ENCODE measurements around the gene NRN1.
"Not testable (repeated sequence)": the region's sequence is repeated elsewhere in the genome, so short reads cannot be mapped to it uniquely, and the experiment has no call there.

The NRN1 gene, protein sequence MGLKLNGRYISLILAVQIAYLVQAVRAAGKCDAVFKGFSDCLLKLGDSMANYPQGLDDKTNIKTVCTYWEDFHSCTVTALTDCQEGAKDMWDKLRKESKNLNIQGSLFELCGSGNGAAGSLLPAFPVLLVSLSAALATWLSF

GRCh38 chr6:6006428-6007365, at the start of gene NRN1:
NRN1 (minus strand) TSS chr6:6006925; CDS start chr6:6006749, 176 bp downstream.
- FAIRE-seq, result no peak

GRCh38 chr6:6052216-6052615, 45.5 kb upstream of the NRN1 start:
- FAIRE-seq, result no peak

DNA sequence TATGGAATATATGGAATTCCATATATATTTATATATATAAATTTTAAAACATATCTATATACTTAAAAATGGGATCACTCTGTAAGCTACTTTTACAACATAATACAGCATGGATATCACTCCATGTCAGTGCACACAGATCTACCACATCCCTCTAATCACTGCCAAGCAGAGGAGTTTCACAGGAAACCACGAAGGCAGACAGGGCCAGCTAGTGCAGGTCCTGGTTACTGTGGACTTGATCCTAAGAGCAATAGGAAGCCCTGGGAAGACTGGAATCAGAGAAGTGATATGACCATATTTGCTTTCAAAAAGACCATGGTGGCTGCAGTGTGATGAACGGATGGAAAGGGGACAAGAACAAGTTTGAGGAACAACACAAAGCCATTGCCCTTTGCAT, 40.0 kb upstream of the NRN1 start:
- FAIRE-seq, result no peak

GRCh38 chr6:6039946-6040509, 33.3 kb upstream of the NRN1 start:
- no peak for FAIRE-seq

DNA sequence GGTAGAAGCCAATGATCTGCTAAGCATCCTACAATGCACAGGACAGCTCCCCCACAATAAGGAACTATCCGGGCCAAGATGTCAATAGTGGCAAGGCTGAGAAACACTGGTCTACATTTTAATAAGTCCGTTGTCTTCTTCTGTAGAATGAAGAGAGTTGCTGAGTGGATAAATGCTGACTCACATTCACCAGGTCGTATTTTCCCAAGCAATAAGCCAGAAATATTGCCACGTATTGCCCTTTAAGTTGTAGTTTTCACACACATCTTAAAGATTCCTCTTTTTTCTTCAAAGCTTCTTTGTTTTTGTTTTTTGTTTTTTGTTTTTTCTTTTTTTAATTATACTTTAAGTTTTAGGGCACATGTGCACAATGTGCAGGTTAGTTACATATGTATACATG, 30.5 kb upstream of the NRN1 start:
- no peak for FAIRE-seq

DNA sequence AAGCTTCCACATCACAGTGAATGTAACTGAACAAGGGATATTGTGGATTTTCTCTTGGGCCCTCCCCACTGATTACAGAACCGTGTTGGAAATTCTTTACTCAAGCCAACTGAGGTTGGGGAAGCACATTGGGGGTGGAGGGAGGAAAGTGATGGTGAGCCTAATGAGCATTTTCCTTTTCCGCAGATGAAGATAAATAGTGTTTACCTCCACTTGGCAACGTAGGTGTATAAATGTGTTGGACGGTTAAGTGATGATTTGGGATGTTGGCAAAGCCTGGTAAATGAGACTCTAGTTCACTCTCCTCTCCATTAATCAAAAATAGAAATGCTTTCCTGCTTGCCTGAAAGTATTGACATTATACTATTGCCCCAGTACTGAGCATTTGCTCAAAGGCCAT, 27.1 kb upstream of the NRN1 start:
- no peak for FAIRE-seq

DNA sequence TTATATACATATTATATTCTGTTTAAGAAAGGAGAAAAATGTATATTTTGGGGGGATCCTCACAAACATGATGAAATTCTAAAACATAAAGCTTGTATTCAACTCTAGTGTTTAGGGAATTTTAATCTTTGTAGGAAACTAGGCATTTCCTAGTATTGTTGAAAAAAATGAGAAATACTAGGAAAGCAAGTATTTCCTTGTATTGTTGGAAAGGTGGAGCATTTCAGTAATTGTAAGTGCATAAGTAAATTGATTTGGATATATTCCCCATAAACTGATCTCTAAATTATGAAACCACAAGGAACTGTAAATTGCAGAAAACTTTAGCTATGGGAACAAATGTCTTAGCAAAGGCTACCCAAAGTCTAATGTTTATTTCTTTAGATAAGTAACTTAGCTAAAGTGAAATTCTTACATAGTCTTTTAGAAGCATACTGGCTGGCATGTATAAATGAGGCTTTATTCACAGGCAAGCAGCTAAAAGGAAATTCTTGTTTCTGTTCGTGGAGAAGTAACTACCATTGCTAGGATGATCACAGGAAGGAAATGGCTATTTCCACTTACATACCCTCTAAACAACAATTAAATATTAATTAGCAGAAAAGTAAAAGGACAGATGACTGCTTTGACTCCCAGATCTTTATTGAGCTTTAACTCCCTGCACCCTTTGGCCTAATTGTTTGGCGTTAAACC, 19.9 kb upstream of the NRN1 start:
- no peak for FAIRE-seq

GRCh38 chr6:6025736-6026135, 19.0 kb upstream of the NRN1 start:
- no peak for FAIRE-seq

DNA sequence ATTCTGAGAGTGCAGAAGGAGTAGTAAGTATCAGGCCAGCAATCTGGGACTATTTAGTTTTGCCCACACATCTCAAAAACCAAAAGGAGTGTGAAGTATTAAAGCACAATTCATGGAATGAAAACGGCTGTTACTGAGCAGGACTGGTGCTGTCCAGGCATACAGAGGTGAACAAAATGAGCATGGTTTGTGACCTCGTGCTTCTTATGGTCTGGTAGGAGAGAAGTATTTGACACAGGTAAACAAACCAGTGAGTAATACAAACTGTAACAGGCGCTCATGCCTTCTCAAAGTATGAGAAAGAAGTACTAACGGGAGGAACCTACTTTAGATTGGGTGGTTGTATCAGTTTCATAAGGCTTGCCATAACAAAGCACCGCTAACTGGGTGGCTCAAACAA, 17.5 kb upstream of the NRN1 start:
- FAIRE-seq, result no peak

- not testable (repeated sequence) for FAIRE-seq
Observed at GRCh38 chr6:6022841-6023240, 16.1 kb upstream of the NRN1 start.

- FAIRE-seq, result no peak
Observed at GRCh38 chr6:6008648-6009421, 2.1 kb upstream of the NRN1 start.

- FAIRE-seq, result no peak
Observed at GRCh38 chr6:6008089-6008647, 1.4 kb upstream of the NRN1 start.

- FAIRE-seq, result no peak
Observed at GRCh38 chr6:6007366-6008088, 802 bp upstream of the NRN1 start.

DNA sequence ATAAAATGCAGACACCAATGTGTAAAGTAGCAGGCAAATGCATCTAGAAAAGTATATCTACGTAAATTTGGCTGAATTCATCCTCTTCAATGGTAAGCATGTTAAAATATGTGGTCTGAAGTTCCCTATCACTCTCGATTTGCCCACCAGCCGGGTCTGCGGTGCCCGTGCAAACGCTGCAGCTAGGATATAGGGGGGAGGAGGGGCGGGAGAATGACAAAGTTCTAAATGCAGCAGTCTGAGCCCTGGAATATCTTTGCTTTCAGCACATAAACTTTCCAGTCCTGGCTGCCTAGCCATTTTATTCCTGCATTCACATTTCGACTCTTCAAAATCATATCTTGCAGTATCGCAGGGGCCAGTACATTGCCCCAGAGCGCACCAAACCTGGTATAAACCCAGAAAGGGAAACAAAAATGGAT, 708 bp downstream of the NRN1 start:
- FAIRE-seq, result no peak

DNA sequence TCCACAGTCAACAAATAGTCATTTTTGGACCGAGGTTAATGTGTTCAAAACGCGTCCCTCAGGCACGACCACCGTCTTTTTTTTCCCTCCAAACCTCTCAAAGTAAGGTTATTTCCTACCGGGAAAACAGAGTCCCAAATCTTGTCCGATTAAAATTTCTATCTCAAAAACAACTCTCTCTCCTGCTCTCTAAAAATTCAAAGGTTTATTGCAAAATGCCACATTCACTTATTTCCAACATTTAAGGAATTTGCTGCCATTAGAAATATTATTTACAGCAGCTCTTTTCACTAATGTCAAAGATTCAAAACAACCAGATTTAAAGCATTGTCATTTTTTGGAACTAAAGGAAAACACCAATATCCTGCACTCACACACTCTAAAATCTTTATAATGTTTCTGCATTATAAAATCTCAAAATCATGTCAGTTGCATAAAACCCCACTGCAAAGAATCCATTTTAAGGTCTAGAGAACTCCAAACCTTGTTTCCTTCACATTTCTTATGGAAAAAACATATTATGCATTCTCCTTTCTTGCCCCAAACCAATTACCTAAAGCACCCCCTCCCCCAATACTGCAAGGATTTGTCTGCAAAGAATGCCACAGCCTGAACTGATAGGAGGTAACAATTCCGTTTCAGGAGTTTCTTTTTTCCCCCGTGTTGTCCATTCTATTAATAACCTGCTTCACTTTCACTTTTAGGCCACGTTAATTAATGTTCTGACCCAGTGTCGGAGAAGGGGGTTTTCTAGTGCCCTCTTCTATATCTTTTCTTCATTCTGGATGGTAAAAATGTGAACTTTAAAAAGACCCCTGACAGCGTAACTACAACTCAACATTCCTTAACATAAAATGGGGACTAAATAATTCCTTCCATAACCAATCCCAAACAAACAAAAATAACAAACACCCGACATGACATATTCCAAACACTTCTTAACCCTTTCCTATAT, 1.4 kb downstream of the NRN1 start:
- no peak for FAIRE-seq

DNA sequence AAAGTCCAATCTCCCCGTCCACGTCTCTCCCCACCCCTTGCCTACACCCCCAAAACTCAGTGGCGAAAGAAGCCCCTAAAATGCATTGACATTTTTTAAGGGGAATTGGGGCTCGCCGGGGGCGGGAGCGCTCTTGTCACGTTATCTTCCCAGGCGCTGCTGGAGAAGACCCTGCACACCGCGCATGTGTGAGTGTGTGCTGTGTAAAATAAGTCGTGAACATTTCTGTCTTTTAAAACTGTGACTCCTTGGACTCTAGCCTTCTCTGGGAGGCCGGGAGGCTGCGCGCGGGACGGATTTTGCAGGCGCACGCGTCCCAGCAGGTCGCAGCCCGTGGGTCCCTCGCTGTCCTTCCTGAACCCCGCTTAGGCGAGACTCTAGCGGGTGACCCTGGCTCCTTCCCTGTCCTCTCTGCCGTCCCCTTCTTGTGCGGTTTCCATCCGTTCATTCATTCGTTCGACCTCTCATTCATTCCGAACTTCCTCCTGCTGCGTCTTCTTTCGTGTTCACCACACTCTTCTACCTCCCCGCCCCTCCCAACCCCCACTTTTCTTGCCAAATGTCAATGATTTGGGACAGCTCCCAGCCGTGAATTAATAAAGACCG, 2.2 kb downstream of the NRN1 start:
- FAIRE-seq, result no peak

GRCh38 chr6:6003621-6004366, 2.9 kb downstream of the NRN1 start:
- no peak for FAIRE-seq

DNA sequence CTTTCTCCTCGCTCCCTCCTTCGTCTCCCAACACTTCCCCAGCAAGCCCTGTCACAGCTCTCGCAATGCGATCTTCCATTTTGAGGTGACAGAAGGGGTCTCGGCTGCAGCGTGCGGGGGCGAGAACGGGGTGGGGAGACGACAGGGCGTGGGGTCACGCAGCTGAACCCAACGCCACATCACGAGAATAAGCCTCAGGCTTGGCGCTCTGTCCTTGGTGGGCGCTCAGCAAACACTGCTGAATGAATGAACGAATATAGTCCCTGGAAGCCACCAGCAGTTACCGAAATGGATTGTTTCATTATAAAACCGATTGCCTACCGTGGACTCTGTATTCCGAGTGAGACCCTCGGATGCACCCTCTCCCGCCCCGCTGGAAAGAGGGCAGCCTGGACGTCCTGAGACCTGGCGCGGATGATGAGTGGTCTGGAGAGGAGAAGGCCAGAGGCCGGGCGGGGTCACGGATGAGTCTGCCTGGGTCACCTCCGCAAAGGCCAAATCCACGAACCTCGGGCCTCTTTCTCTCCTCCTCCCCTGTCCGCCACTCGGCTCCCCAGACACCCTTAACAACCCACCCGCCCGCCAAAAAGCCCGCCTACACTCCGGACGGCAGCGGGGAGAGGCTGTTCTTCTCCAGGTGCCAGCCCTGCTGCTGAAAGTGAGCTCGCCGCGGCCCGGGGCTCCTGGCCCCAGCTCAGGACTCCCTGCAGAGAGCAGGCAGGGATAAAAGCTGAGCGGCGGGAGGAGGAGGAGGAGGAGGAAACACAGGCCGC, 3.7 kb downstream of the NRN1 start:
- FAIRE-seq, result no peak
